GM19468 (cell line): Measurements from ENCODE around the gene PAX4.
A peak's percentile ranks its signal among the peaks of the same experiment; 100 is the strongest.

Experiments
- ATAC-seq: cut with Tn5 transposase; IDR thresholded peaks from one replicate; pipeline ENCODE4 v1.9.1; 2021; ENCODE audit warnings: mild to moderate bottlenecking, moderate library complexity, moderate number of reproducible peaks; ENCODE audit not compliant: unreplicated experiment; ENCODE audit errors: extremely low read depth

The PAX4 gene

DNA sequence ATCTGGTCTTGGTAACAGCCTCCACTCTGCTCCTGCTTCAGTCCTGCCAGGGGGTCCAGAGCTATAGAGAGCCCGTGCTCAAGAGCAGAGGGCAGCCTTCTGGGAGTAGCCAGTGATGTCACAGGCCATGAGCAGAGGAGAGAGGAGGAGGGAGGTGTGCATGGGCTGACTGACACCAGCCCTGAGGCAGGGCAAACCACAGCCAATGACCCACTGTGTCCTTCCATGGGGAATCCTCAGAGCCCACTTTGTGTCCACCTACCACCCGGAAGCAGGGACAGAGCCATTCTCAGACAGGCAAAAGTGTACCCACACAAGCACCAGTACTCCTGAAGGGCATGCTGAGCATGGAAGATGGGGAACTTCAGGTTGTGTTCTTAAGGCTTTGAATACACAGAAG is at the start of gene PAX4:
Gene PAX4 (minus strand): TSS at position 101 of the 400 bp plus-strand sequence. CDS start 2,214 bp downstream, outside the sequence.
- no peak for ATAC-seq

GRCh38 chr7:127667017-127667670 is 49.2 kb upstream of the PAX4 start:
- peak; percentile 19 for ATAC-seq

DNA sequence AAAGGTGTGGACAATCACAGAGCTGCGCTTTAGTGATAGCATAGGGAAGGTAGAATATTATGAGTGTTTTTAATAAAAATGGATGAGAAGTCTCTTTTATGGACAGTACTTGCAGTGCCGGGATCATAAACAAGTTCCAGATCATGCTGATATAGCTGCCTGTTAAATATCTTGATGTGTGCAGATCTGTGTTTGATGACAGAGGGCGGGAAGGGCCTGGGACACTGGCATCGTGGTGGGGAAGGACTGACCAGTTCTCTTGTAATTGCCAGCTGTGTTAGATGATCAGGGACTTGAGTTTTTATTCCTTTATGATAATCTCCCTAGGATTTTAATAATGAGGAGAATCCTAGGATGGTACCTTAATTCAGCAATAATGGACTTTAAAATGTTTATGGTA is 48.7 kb upstream of the PAX4 start:
- ATAC-seq, result no peak

GRCh38 chr7:127665922-127666321 is 48.0 kb upstream of the PAX4 start:
- ATAC-seq, result no peak

DNA sequence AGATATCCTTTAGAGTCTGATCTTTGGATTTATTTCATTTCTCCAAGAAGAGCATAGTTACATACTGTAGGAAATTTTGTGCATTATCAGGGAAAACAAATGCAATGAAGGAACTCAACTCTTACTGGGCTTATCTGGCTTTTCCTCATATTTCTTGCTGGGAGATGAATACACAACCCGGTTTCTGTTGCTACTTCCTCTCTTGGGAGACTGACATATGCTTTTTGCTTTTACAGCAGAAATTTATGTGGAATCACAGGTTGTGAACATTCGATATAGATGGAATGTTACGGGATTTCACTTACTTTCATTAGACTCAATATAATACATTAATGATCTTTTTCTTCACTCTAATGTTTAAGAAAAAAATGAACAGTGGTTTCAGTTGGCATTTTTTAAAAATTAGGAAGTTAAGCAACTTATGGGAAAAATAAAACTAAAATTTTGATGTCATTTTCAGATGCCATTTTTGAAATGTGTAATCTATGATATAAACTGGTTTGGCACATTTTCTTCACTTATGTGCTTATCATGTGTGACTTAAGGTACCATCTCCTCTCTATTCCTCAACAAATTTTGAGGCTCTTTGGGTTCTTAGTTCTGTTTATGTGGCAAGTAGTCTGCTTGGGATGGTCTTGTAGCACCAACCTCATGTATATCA is 41.2 kb upstream of the PAX4 start:
- no peak for ATAC-seq

- ATAC-seq, result no peak
Observed at GRCh38 chr7:127657500-127657899, 39.6 kb upstream of the PAX4 start.

GRCh38 chr7:127655720-127656119 is 37.8 kb upstream of the PAX4 start:
- no peak for ATAC-seq

DNA sequence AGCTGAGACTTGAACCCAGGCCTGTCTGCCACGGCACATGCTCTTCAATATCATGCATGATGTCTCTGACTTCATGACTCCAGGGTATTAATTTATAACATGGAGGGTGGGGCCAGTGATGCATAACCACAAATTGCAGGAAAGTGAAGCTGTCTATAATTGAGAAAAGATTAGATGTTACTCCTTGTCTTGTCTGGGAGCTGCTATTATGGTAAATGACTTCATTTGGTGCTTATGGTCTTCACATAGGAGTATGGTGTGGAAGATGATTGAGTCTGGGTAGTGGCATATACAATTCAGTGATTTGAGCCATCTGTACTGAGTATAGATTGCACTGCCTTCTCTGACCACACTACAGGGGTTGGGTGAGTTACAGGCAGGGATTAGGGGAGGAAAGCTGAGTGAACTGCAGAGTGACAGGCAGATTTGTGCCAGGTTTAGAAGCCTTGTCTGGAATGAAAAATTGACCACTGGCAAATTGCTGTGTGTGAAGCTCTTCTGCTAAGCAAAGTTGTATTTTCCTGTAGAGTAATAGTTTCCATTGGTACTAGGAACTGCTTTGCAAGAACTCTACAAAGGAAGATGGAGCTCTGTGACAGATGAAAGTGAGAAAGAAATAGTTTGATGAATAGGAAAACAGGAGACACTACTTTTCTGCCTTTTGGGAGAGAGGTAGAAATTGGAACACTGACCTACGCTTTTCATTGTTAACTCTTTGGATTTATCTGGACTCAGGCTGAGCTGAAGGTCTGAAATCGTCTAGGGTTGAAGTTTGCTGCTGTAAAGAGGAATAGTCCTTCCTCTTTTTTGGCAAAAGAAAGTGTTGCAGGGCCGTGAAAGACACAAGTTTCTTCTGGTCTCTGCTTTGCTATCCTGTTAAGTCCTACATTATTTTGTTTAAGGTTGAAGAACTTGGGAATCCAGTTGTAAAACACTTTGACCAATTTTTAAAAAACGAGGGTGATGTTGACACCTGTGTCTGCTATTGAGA is 36.8 kb upstream of the PAX4 start:
- ATAC-seq, result no peak

- no peak for ATAC-seq
Observed at GRCh38 chr7:127653396-127653795, 35.5 kb upstream of the PAX4 start.

- peak; percentile 0 for ATAC-seq
Observed at GRCh38 chr7:127652333-127653248, 34.6 kb upstream of the PAX4 start.

DNA sequence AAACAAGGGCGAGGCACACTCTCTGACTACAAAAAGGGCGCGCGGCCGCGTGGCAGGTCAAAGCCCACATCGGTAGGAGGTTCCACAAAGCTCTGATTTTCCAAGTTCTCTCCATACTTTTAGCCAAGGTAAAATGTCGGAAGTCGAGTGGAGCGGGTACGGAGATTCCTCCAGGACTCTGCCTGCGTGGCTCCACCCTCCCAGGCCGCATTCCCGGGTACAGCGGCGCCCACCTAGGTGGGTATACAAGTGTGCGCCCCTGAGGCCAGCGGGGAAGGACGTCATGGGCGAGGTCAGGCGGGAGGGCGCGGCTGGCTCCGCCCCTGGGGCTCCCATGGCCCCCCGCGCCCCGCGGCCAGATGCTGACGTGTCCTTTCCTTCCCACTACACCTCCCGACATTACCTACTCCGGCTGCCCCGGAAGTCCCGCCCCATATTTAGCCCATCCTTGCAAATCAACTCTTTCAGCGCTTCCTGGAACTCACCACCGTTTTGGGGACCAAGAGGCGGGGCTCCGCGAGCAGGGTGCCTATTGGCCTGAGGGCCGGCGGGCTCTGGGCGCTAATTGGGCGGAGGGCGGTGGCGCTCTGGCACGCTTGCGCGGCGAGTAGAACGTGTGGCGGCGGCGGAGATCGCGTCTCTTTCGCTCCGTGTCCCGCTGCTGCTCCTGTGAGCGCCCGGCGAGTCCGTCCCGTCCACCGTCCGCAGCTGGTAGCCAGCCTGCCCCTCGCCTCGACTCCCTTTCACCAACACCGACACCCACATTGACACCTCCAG is 33.8 kb upstream of the PAX4 start, which contains the start of gene SND1:
Gene SND1 (plus strand): TSS at position 639 of the 777 bp plus-strand sequence. CDS start 180 bp downstream, outside the sequence.
- peak; percentile 95 for ATAC-seq

DNA sequence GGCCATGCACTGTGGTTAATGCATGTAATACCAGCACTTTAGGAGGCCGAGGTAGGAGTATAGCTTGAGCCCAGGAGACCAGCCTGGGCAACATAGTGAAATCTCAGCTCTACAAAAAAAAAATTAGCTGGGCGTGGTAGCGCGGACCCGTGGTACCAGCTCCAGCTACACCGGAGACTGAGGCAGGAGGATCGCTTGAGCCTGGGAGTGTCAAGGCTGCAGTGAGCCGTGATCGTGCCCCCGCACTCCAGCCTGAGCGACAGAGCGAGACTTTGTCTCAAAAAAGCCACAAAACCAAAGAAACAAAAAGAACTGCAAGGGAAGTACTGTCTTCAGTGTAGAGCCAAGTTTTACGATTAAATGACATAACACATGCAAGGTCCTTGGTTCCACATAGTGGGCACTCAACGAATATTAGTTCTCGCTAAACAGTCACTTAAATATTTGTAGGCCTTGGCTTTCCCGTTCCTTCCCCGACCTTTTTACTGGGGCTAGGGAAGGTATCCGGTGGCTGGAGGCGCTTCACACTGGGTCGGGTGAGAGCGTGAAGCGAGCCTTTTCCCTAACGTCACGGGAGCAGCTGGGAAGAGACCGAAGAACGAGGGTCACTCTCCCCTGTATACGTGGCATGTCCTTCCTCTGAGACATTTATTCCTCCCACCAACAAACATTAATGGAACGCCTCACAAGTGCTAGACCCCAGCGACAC is 33.1 kb upstream of the PAX4 start:
- no peak for ATAC-seq

DNA sequence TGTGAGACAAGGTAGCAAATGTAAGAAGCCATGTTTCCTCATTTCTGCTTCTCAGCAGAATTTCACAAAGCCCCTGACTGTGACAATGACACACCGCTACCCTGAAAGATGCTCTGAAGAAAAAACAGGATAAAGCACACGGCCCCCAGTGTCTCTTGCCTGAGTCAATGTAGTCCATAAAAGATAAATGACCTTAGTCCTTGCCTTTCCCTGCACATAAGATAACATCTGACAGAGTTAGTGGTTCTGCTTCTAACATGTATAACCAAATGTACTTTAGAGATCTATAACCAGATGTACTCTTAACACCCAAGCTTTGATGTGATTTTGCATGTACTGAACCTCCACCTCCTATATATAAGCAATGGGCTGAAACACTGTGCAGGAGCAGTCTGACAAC is 31.0 kb upstream of the PAX4 start:
- no peak for ATAC-seq

GRCh38 chr7:127647636-127648035 is 29.7 kb upstream of the PAX4 start:
- ATAC-seq, result no peak

DNA sequence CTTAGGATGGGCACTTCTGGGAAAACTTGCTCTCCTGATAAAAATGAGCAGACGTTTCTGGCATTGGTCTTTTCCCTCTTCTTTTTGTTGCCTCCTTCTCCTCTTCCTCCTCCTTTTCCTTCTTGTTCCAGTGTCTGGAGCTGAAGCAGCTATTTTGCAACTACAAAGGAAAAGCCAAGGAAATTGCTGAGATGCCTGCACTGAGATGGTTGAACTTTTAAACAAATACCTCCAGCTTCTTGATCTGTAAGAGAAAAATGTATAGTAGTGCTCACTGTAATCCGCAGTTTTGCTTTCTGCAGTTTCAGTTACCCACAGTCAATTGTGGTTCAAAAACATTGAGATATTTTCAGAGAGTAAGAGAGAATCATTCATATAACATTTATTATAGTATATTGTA is 26.5 kb upstream of the PAX4 start:
- ATAC-seq, result no peak

DNA sequence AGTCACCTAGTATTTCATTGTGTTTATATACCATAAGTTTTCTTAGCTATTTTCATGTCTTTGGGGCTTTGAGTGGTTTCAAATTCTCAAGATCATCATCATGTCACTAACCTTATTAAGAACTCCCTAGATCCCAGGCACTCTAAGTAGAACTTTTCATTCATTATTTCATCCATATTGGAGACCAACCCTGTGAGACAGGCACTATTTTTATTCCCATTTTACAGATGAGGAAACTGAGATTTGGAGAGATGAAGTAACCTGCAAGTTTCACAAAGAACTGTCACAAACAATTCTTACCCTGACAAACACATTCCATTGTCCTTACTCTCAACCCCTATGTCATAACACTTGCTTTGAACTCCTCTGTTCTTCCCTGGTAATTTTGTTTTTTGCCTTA is 20.3 kb upstream of the PAX4 start:
- no peak for ATAC-seq

GRCh38 chr7:127635659-127636285 is 17.8 kb upstream of the PAX4 start:
- no peak for ATAC-seq
